Fibroblast of lung (primary cell): ENCODE results near the gene GNA12. TPM values are rescaled to one million over a fixed set of nuclear protein-coding genes. Genes with fewer than 3 reads are reported as not detected.

Source experiments
- DNase-seq, 2 donors: peaks; one replicate each; pipeline versions ENCODE4 v3.0.0 to v3.0.0-alpha.2; 2010; ENCODE audit warnings: low read depth in 2 of 2
- H2AFZ ChIP-seq: 2 replicates; pipeline ENCODE4 v1.5.1; 2012; ENCODE audit warnings: low read length, control low read depth, inconsistent platforms
- H3K27ac ChIP-seq: 2 replicates; pipeline ENCODE4 v1.5.1; 2011; ENCODE audit warnings: low read length, control low read depth; ENCODE audit not compliant: insufficient read depth
- H3K27me3 ChIP-seq: 2 replicates; pipeline ENCODE4 v1.5.1; 2011; ENCODE audit warnings: mild to moderate bottlenecking, low read length; ENCODE audit not compliant: control insufficient read depth, insufficient read depth
- H3K36me3 ChIP-seq: 2 replicates; pipeline ENCODE4 v1.5.1; 2011; ENCODE audit warnings: low read length; ENCODE audit not compliant: control insufficient read depth, insufficient read depth
- H3K4me1 ChIP-seq: 2 replicates; pipeline ENCODE4 v1.5.1; 2011; ENCODE audit warnings: low read length; ENCODE audit not compliant: control insufficient read depth, insufficient read depth; ENCODE audit errors: extremely low read depth
- H3K4me2 ChIP-seq: 2 replicates; pipeline ENCODE4 v1.5.1; 2011; ENCODE audit warnings: low read length, control low read depth; ENCODE audit not compliant: insufficient read depth; ENCODE audit errors: extremely low read depth
- H3K4me3 ChIP-seq, 4 experiments: fragments of 200-600 bp in 1 of 4; sonication (generic) in 1 of 4; replicated peaks in 1 of 4; 2 replicates each; pipeline ENCODE4 v1.5.1; 2011 to 2016; ENCODE audit warnings: low read length in 4 of 4, low read depth in 3 of 4, mild to moderate bottlenecking in 3 of 4, control low read depth in 2 of 4, inconsistent platforms in 1 of 4, mixed read lengths in 1 of 4; ENCODE audit not compliant: insufficient read depth in 1 of 4; ENCODE audit errors: control extremely low read depth in 1 of 4
- H3K79me2 ChIP-seq: 2 replicates; pipeline ENCODE4 v1.5.1; 2012; ENCODE audit warnings: mild to moderate bottlenecking, low read length, inconsistent platforms; ENCODE audit not compliant: control insufficient read depth, insufficient read depth
- H3K9ac ChIP-seq: 2 replicates; pipeline ENCODE4 v1.5.1; 2011; ENCODE audit warnings: mild to moderate bottlenecking, low read length, control low read depth; ENCODE audit not compliant: insufficient read depth
- H3K9me3 ChIP-seq: 2 replicates; pipeline ENCODE4 v1.5.1; 2012; ENCODE audit warnings: low read depth, low read length; ENCODE audit not compliant: control insufficient read depth, insufficient read depth
- H4K20me1 ChIP-seq: 2 replicates; pipeline ENCODE4 v1.5.1; 2011; ENCODE audit warnings: low read length; ENCODE audit not compliant: control insufficient read depth, insufficient read depth; ENCODE audit errors: extremely low read depth
- EZH2 ChIP-seq: IDR thresholded peaks from 2 replicates; pipeline ENCODE4 v1.5.1; 2012; ENCODE audit warnings: low read length, control low read depth, mild to moderate bottlenecking; ENCODE audit errors: missing control alignments
- polyA plus RNA-seq, 2 donors: library from polyadenylated mRNA; depleted of rRNA in 1 of 2; stranded (reverse) in 1 of 2; unstranded in 1 of 2; fragments of >200 nt; gene quantifications; 2 replicates each; pipeline ENCODE4 v1.2.1, GENCODE V29; 2011 to 2012; ENCODE audit warnings: missing spikeins in 1 of 2
- total RNA-seq: library from RNA; depleted of rRNA; stranded (reverse); fragments of >200 nt; gene quantifications from 2 replicates; pipeline ENCODE4 v1.2.1, GENCODE V29; 2014
- TF ChIP-seq, protein P1 (sequence below), 2 donors: IDR thresholded peaks in 1 of 2; conservative IDR thresholded peaks in 1 of 2; 1 replicate in 1 of 2; 2 replicates in 1 of 2; pipeline ENCODE4 v1.5.1; 2011 to 2012; ENCODE audit warnings: low read length in 2 of 2, control low read depth in 1 of 2, inconsistent platforms in 1 of 2, low read depth in 1 of 2, mild to moderate bottlenecking in 1 of 2

Gene GNA12
- total and polyA plus RNA-seq, 2 donors (not counting 1 experiment from before 2014, with no cell fraction given): 36.2 to 137 TPM

DNA sequence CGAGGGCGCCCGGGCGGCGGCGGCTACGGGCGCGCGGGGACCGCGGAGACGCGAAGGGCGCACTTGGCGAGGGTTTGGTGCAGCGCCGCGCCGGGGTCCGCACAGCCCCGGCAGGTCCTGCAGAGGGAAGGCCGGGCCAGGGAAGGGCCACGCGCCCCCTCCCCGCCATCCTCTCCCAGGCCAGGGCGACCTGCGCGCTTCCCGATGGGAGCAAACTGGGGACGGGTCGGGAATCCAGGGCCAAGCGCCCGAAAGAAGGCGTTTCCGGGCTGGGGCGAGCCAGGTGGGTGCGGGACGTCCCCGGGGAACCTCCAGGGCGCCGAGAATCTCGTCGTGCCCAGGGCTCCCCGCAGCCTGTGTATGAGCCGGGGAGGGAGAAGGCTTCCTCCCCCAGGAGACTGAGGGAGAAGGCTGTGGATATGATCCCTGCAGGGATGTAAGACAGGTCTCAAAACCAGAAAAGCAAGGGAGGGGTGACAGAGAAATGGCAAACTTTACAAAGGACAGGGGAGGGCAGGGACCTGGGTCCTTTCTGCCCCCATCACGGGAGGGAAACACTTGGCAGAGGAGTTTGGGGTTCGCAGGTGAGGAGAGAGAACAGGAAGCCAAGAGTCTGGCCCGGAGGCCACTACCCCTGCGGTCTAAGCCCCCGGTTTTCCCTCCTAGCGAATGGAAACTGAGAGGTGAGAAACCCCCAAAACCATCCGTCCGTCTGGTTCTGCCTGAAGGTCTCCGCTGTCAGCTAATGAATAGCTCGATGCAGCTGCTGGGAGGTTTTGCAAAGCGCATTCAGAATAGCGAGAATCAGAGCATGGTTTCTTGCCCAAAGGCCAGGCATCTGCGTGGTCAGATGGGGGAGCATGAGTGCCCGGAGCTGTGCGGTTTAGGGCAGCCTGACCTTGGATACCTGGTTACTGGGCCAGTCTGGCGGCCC lies 155.4 kb downstream of the GNA12 start:
- Histone ChIP-seq H3K9me3 (no peaks in the 10 kb centered on the region), H3K27me3 (peaks cover 27% of the 10 kb centered on the region), H3K4me1 (peaks cover 6% of the 10 kb centered on the region), H2AFZ (no peak overlapping the region), H3K4me3 (peak overlapping the region in 1 of 4 experiments; percentile 14), H3K36me3 (no peaks in the 10 kb centered on the region), H3K4me2 (no peak overlapping the region), H3K9ac (peak overlapping the region; percentile 16), H3K27ac (no peak overlapping the region), H3K79me2 (no peaks in the 10 kb centered on the region), H4K20me1 (no peaks in the 10 kb centered on the region)
- DNase-seq: peak in 1 of 2 donors; percentile 35
- TF ChIP-seq EZH2: peak; percentile 95
- TF ChIP-seq, protein P1, sequence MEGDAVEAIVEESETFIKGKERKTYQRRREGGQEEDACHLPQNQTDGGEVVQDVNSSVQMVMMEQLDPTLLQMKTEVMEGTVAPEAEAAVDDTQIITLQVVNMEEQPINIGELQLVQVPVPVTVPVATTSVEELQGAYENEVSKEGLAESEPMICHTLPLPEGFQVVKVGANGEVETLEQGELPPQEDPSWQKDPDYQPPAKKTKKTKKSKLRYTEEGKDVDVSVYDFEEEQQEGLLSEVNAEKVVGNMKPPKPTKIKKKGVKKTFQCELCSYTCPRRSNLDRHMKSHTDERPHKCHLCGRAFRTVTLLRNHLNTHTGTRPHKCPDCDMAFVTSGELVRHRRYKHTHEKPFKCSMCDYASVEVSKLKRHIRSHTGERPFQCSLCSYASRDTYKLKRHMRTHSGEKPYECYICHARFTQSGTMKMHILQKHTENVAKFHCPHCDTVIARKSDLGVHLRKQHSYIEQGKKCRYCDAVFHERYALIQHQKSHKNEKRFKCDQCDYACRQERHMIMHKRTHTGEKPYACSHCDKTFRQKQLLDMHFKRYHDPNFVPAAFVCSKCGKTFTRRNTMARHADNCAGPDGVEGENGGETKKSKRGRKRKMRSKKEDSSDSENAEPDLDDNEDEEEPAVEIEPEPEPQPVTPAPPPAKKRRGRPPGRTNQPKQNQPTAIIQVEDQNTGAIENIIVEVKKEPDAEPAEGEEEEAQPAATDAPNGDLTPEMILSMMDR (conservative IDR thresholded peaks at IDR 0.05 in 1 of 2, IDR thresholded peaks at IDR 0.05 in 1 of 2; ENCODE audit: low read depth in 1 of 2, low read length in 2 of 2): no peak

- Histone ChIP-seq H3K27ac (no peak within 1 kb of the TSS), H3K27me3 (peaks cover 27% of the 10 kb centered on the region), H4K20me1 (no peaks in the 10 kb centered on the region), H3K79me2 (no peaks in the 10 kb centered on the region), H3K4me1 (peaks cover 6% of the 10 kb centered on the region), H3K9ac (peak within 1 kb of the TSS; percentile 16), H3K4me2 (peak within 1 kb of the TSS; percentile 52), H3K36me3 (no peaks in the 10 kb centered on the region), H2AFZ (no peak within 1 kb of the TSS), H3K4me3 (peak within 1 kb of the TSS in 1 of 4 experiments; percentile 32), H3K9me3 (no peaks in the 10 kb centered on the region)
- no peak for TF ChIP-seq EZH2
- TF ChIP-seq, protein P1 (conservative IDR thresholded peaks at IDR 0.05 in 1 of 2, IDR thresholded peaks at IDR 0.05 in 1 of 2; ENCODE audit: low read depth in 1 of 2, low read length in 2 of 2): no peak
- no peak for DNase-seq
These were observed 156.2 kb downstream of the GNA12 start, which contains the start of gene AMZ1 for GRCh38 chr7:2687881-2688318. AMZ1 (plus strand) TSS chr7:2688202; CDS start chr7:2700452, 12,250 bp downstream.

DNA sequence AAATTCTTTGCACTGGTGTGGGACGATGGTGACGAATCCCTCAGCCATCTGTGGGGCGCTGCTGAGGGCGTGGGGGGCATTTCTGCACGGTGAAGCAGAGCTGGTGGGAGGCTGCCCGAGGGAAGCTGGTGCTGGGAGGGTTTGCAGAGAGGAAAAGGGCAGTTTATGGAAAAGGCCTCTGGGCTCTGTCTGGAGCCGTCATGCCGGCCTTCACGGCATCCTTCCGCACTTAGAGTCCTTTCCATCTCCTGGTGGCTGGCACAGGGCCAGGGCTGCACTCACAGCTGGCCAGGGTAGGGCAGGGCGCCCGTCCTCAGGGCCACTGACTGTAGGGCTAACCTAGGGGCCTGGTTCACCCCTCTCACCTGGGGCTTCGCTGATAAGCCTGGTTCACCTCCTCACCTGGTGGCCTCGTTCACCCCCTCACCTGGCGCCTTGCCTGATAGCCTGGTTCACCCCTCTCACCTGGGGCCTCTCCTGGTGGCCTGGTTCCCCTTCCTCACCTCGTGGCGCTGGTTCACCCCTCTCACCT lies 156.7 kb downstream of the GNA12 start:
- no peak overlapping the region for H3K27ac ChIP-seq
- TF ChIP-seq, protein P1 (conservative IDR thresholded peaks at IDR 0.05 in 1 of 2, IDR thresholded peaks at IDR 0.05 in 1 of 2; ENCODE audit: low read depth in 1 of 2, low read length in 2 of 2): no peak
- peak; percentile 78 for TF ChIP-seq EZH2
- H3K4me2 ChIP-seq: peak overlapping the region; percentile 52
- no peaks in the 10 kb centered on the region for H3K9me3 ChIP-seq
- H3K27me3 ChIP-seq: peaks cover 27% of the 10 kb centered on the region
- no peaks in the 10 kb centered on the region for H3K36me3 ChIP-seq
- no peaks in the 10 kb centered on the region for H4K20me1 ChIP-seq
- H3K4me3 ChIP-seq: peak overlapping the region in 1 of 4 experiments; percentile 32
- peak in 1 of 2 donors; percentile 73 for DNase-seq
- H3K9ac ChIP-seq: no peak overlapping the region
- H2AFZ ChIP-seq: no peak overlapping the region
- no peaks in the 10 kb centered on the region for H3K79me2 ChIP-seq
- peaks cover 6% of the 10 kb centered on the region for H3K4me1 ChIP-seq
